ENCODE measurements around the gene SCFD2. TPM values are rescaled to one million over a fixed set of nuclear protein-coding genes. Genes with fewer than 3 reads are reported as not detected.
A peak's percentile ranks its signal among the peaks of the same experiment; 100 is the strongest.

The SCFD2 gene
- total RNA-seq, 1 experiment from 2014 or later: 20.6 TPM

DNA sequence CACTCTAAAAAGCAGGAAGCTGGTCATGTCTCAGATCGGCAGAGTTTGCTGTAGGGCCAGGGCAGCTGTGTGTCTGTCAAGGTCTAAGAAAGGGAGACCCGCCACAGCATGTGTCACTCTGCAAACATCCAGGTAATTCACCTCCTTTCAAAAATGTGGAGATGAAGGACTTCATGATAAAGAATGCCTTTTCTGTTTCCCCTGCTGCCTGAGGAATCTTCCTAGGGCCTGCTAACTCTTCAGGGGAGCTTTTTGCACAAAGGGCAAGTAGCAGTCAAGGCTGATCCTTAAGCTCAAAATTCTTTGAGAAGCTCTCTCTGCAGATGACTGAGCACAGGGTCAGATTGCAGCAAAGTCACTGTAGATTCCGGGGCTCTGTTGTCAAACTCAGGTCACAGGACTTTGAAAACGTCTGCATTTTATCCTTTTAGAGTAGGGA, 482.7 kb downstream of the SCFD2 start:
- no peak for DNase-seq (ENCODE audit: low read depth)

- no peak for DNase-seq (ENCODE audit: low read depth)
These were observed 484.9 kb downstream of the SCFD2 start for GRCh38 chr4:52880994-52881393.

DNA sequence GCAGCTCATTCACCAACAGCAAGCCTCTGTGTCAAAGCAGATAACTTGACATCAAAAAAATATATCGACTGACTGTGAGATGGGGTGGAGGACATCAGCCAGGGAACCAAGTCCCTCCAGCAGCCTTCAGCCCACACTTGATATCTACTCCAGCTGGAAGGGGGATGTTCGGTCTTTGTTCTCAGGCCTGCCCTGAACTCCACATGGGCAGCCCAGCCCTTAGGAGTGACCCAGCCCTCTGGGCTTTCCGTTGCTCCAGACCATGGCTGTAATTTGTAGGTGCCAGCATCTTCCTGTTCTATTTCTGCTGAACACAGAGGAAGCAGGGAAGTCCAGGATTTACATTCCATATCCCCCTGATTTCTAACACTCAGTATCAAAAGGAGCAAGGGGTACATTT, 486.4 kb downstream of the SCFD2 start:
- no peak for DNase-seq (ENCODE audit: low read depth)

DNA sequence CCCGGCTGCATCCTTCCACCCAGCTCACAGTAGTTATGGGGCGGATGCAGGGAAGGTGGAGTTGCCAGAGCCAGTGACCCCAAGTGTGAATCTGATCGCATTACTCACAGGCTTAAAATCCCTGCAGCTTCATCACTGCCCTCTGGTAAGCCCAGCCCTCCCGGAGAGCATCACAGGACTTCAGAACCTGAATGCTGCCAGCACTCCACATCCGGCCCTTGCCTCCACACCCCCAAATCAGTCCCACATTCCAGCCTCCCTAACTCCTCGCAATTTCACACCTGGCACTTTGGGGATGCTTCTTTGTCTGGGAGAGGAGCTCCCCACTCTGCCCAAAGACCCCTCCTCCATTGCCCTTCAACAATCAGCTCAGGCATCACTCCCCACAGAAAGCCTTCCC, 488.2 kb downstream of the SCFD2 start:
- no peak for DNase-seq (ENCODE audit: low read depth)

GRCh38 chr4:52877036-52877435, 488.8 kb downstream of the SCFD2 start:
- no peak for DNase-seq (ENCODE audit: low read depth)

- no peak for DNase-seq (ENCODE audit: low read depth)
These were observed 489.8 kb downstream of the SCFD2 start for GRCh38 chr4:52876069-52876468.

DNA sequence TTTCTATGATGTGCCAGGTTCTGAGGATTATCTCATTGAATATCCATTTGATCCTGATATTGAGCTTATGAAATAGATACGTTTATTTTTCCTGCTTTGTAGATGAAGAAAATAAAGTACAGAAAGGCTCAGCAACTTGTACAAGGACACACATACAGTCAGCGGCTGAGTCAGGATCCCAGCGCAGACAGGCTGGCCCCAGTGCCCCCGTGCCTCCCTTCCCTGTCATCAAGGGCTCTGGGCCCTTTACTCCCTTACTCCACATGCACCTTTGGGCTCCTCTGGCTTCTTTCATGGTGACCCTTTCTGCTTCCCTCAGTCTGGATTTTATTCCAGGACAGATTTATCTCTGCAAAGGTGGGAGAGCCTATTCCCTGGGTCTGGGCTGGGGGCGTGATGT, 490.9 kb downstream of the SCFD2 start:
- no peak for DNase-seq (ENCODE audit: low read depth)

DNA sequence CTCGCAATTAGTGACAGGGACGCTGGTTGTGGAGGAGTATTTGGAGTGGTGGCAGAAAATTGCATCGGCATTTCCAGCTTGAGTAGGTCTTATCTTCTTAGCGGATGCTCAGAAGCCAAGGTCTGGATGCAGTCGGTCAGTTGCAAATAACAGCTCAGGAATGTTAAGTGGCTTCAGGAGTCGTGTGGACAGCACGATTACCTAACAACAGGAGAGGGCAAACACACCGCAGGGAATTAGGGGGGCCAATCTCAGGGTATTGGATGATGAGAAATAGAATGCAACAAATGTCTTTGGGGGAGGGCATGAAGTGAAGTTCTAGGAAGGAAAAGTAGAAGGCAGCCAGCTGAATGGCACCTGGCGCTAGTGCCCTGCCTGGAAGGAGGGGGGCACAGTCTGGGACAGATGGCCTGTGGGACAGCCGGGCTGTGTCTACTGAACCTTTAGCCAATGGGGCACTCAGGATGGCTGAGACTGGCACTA, 492.0 kb downstream of the SCFD2 start:
- DNase-seq (ENCODE audit: low read depth): no peak

DNA sequence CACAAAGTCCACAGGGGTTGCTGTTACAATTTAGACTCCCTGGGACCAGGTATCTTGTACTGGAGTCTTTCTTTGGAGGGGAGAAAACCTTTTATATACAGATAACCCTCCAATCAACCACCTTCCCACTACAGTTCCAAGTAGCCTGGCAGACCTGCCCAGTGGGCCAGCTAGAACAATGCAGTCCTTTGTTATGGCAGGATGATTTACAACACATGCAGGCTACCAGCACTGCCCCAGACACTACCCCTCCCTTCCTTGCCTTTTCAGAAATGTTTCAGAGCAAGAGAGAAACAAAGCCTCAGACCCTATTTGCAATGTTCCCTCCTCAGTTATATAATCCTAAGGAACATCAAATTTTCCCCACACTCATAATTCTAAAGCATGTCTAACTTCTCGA, 492.7 kb downstream of the SCFD2 start:
- DNase-seq (ENCODE audit: low read depth): no peak

DNA sequence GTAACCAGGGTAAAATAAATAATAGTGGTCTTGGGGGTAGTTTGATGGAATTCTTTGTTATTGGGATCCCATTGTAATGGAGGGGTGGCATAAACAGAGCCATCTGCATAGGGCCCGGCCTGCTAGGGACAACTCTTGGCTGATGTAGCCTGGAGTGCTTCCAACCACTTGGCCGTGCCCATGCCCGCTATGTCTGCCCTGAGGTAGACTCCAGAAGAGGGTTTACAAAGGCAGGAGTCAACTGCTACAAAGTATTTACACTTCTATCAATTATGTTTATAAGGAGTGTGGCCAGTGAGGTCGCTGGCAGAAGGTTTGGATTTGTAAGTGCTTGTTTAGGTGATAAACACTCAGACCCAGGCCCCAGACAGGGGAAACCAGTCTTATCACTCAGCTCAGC, 495.6 kb downstream of the SCFD2 start:
- no peak for DNase-seq (ENCODE audit: low read depth)

GRCh38 chr4:52869656-52870055, 496.2 kb downstream of the SCFD2 start:
- no peak for DNase-seq (ENCODE audit: low read depth)

DNA sequence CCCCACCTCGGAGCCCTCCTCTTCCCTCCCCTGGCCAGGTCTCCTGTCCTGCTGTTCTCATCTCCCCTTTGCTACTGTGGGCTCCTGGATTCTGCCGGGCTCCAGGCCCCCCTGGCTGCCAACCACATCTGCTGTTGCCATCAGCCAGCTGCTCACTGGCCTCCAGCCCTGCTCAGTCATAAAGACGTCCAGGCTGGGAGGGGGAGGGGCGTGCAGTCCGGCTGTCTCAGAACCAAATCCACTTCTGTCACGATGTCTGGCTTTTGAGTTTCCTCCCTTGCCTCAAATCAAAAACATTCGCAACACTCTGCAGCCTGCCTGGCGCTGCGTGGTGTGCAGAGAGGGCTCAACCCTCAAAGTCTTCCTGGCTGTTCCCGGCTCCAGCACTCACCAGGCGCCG, 496.7 kb downstream of the SCFD2 start:
- no peak for DNase-seq (ENCODE audit: low read depth)

GRCh38 chr4:52868133-52868532, 497.7 kb downstream of the SCFD2 start:
- no peak for DNase-seq (ENCODE audit: low read depth)

- DNase-seq (ENCODE audit: low read depth): no peak
These were observed 498.7 kb downstream of the SCFD2 start for GRCh38 chr4:52867163-52867562.

- no peak for DNase-seq (ENCODE audit: low read depth)
These were observed 499.1 kb downstream of the SCFD2 start for GRCh38 chr4:52866734-52867133.

- DNase-seq (ENCODE audit: low read depth): no peak
These were observed 500.6 kb downstream of the SCFD2 start for GRCh38 chr4:52865300-52865699.

DNA sequence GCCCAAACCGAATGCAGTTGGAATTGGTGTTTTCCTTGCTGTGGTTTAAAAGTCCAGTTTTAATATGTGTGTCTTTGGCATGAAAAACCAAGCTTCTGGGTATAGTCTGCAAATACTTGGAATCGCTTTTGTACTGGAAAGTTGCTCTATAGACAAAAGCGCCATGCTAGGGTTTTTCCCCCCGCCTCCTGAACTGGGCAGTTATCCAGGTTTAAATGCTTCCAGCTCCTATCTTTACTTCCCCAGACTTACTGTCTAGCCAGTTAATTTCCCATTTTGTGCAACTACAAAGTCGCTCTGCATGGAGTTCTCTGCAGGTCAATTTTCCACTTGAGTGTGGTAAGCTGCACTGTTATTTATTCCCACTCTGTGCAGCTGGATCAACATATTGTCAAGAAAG, 501.1 kb downstream of the SCFD2 start:
- no peak for DNase-seq (ENCODE audit: low read depth)

- DNase-seq (ENCODE audit: low read depth): no peak
These were observed 502.5 kb downstream of the SCFD2 start for GRCh38 chr4:52863324-52863723.

- no peak for DNase-seq (ENCODE audit: low read depth)
These were observed 503.2 kb downstream of the SCFD2 start for GRCh38 chr4:52862639-52863161.

GRCh38 chr4:52861879-52862616, 503.8 kb downstream of the SCFD2 start, which contains the start of gene RASL11B:
Gene RASL11B, plus strand, starts transcription at chr4:52862317. Its CDS starts 191 bp downstream, at chr4:52862508.
- peak; percentile 74 for DNase-seq (ENCODE audit: low read depth)

- no peak for DNase-seq (ENCODE audit: low read depth)
These were observed 504.6 kb downstream of the SCFD2 start for GRCh38 chr4:52861171-52861823.

DNA sequence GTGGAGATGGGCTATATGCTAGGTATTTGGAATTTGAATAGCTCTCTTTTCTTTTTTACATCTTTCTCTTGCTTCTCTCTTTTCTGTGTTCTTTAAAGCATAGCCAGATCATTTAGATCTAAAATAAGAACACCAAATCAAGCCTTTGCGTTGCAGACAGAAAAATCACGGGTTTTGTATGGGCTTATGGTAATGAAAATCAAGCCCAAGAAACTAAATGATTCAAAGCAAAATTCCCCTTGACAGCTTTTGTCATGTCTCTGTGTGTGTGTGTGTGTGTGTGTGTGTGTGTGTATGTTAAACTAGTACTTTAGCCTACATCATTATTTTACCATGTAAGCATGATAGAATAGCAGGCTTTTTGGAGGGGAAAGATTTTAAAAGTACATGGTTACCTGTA, 505.5 kb downstream of the SCFD2 start:
- DNase-seq (ENCODE audit: low read depth): no peak

GRCh38 chr4:52856801-52857200, 509.1 kb downstream of the SCFD2 start:
- DNase-seq (ENCODE audit: low read depth): no peak
